ENCODE results near the gene SLC22A12. TPM values are rescaled to one million over a fixed set of nuclear protein-coding genes. Genes with fewer than 3 reads are reported as not detected.
A peak's percentile ranks its signal among the peaks of the same experiment; 100 is the strongest.

The SLC22A12 gene
- polyA plus RNA-seq, 1 donor, result 0.03 TPM

DNA sequence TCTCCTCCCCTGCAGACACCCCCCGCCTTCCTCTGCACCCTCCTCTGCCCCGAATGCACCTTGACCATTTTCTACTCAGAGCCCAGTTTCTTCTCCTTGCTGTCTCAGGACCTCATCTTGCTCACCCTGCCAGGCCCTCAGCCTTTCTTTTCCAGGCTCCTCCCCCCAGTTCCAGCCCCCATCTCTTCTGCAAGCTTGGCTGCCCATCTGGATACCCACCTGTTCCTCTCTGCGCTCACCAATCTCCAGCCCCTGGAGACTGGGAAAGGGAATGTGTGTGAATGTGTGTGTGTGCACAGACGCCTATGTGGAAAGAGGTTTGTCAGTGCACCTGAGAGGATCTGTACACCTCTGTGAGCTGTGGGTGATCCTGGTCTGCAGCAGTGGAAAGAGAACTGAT, 36.4 kb downstream of the SLC22A12 start:
- H3K4me3 ChIP-seq (ENCODE audit: low read length), result no peak overlapping the region
- peaks cover 3% of the 10 kb centered on the region for H3K27me3 ChIP-seq (ENCODE audit: control insufficient read depth, insufficient read depth, low read length)
- H3K27ac ChIP-seq (ENCODE audit: low read length), result no peak overlapping the region
- WGBS (ENCODE audit: insufficient coverage, low lambda C conversion rate), result no CpG with 5 or more reads among the region's 4 CpGs
- no peak for DNase-seq
- peaks cover under 1% of the 10 kb centered on the region for H3K4me1 ChIP-seq (ENCODE audit: control insufficient read depth, insufficient read depth, low read length)
- peaks cover 3% of the 10 kb centered on the region for H3K9me3 ChIP-seq (ENCODE audit: control insufficient read depth, low read depth, low read length)
- H3K36me3 ChIP-seq (ENCODE audit: control insufficient read depth, insufficient read depth, low read length), result no peaks in the 10 kb centered on the region

DNA sequence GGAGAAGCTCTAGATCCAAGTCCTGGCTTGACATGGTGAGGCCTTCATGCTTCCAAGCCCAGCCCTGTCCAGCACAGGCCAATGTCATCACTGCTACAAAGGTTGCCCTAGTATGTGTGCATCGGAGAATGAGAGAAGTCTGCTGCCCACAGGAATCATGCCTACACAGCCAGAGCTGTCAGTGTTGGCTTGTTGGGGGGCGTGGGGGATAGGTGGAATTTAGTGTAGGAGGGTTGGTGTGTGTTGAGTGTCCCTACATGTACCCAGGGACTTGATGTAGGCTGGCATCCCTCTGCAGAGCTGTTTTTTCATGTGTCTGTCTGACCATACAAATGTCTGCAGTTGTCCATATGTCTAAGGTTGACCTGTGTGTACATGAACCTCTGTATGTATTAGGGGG, 37.6 kb downstream of the SLC22A12 start:
- Histone ChIP-seq H3K27me3 (ENCODE audit: control insufficient read depth, insufficient read depth, low read length) (peaks cover 3% of the 10 kb centered on the region), H3K36me3 (ENCODE audit: control insufficient read depth, insufficient read depth, low read length) (no peaks in the 10 kb centered on the region), H3K27ac (ENCODE audit: low read length) (no peak overlapping the region), H3K4me3 (ENCODE audit: low read length) (no peak overlapping the region), H3K9me3 (ENCODE audit: control insufficient read depth, low read depth, low read length) (peaks cover 3% of the 10 kb centered on the region), H3K4me1 (ENCODE audit: control insufficient read depth, insufficient read depth, low read length) (no peaks in the 10 kb centered on the region)
- DNase-seq, result no peak
- no CpG with 5 or more reads among the region's 2 CpGs for WGBS (ENCODE audit: insufficient coverage, low lambda C conversion rate)

DNA sequence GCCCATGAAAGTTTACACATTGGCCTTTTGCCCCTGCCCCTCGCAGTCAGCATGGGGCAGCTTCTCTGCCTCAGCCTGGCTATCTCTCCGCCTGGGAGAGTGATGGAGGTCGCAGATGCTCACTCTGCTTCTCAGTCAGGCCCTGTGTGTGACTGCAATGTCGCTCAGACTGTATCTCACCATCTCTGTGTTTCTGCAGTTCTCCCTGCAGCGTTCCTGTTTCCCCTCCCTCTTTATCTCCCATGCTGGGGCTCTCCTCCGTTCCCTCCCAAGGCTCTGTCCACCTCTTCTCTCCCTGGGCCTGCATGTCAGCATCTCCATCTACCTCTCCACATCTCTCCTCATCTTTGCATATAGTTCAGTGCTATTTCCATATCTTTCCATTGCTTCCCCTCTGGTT, 38.1 kb downstream of the SLC22A12 start:
- peaks cover 4% of the 10 kb centered on the region for H3K4me1 ChIP-seq (ENCODE audit: control insufficient read depth, insufficient read depth, low read length)
- no peak overlapping the region for H3K27ac ChIP-seq (ENCODE audit: low read length)
- H3K27me3 ChIP-seq (ENCODE audit: control insufficient read depth, insufficient read depth, low read length), result peaks cover 3% of the 10 kb centered on the region
- H3K36me3 ChIP-seq (ENCODE audit: control insufficient read depth, insufficient read depth, low read length), result no peaks in the 10 kb centered on the region
- WGBS (ENCODE audit: insufficient coverage, low lambda C conversion rate), result 56% methylated on average over 1 of the region's 6 CpGs
- DNase-seq, result no peak
- H3K9me3 ChIP-seq (ENCODE audit: control insufficient read depth, low read depth, low read length), result peaks cover 3% of the 10 kb centered on the region
- no peak overlapping the region for H3K4me3 ChIP-seq (ENCODE audit: low read length)

DNA sequence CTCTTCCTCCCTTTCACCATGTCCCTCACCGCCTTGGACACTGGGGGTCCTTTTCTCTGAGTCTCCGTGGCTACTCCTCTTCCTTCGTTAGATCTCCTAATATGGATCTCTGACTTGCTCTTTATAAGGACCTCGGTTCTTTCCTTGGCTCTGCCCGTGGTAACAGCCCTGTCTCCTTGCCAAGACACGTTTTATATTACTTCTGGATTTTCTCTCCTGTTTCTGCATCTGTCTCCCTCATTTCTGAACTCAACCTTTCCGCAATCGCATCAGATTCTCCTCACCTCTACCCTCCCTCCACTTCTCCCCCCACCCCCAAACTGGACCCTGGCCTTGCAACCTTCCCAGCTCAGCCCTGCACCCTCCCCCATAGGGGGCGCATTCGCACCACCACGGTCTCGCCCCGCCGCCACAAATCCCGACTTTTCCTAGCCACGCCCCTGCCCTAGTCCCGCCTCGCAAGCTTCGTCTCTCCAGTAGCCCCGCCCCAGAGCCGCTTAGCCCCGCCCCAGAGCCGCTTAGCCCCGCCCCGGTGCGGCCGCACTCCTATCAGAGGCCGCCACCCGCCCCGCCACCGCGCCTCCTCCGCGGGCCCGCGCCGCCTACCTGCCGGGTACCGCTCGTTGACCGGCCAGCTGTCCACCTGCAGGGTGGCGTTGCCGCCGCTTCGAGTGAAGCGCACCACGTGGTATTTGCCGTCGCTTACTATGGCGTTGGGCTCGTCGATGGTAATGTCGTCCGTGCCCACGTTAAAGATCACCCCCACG, 39.0 kb downstream of the SLC22A12 start:
- Histone ChIP-seq H3K9me3 (ENCODE audit: control insufficient read depth, low read depth, low read length) (peaks cover 3% of the 10 kb centered on the region), H3K4me1 (ENCODE audit: control insufficient read depth, insufficient read depth, low read length) (peaks cover 13% of the 10 kb centered on the region), H3K27me3 (ENCODE audit: control insufficient read depth, insufficient read depth, low read length) (peaks cover 3% of the 10 kb centered on the region), H3K4me3 (ENCODE audit: low read length) (no peak overlapping the region), H3K36me3 (ENCODE audit: control insufficient read depth, insufficient read depth, low read length) (no peaks in the 10 kb centered on the region), H3K27ac (ENCODE audit: low read length) (no peak overlapping the region)
- 63% methylated on average over 5 of the region's 56 CpGs for WGBS (ENCODE audit: insufficient coverage, low lambda C conversion rate)
- DNase-seq, result peak in 1 of 2 donors; percentile 28

DNA sequence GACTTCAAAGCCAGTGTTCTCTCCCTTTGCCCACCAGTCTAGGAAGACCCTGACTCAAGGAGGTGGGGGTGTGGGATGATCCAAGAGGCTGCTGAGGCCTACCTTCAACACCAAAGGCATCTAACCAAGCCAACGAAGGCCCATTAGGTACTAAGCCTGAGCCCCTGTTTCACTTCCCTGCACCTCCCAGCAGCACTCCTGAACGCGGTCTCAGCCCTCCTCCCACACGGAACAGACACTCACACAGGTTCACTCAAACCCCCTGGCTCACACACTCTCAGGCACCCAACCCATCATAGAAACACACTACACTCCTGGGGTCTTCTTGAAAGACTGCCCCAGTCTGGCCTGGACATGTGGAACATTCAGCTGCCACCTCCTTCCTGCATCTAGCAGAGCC, 40.7 kb downstream of the SLC22A12 start:
- H3K27ac ChIP-seq (ENCODE audit: low read length), result no peak overlapping the region
- peaks cover 18% of the 10 kb centered on the region for H3K4me1 ChIP-seq (ENCODE audit: control insufficient read depth, insufficient read depth, low read length)
- no CpG with 5 or more reads among the region's 4 CpGs for WGBS (ENCODE audit: insufficient coverage, low lambda C conversion rate)

DNA sequence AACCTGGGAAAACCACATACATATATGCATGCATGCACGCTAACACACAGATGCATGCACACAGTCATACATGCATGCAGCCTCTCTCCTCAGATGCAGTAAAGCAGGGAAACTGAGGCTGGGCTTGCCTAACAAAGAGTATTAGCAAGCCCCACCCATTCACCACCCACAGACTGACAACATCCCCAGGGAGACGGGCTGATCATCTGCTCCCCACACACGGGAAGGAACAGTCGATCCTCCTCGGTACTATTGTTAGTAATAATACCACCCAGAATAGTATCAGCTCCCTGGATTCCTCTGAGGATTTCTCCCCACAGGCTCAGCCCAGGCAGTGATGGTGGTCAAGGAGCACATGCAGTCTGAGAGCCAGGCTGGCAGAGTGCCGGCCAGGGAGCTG, 41.2 kb downstream of the SLC22A12 start:
- no peak overlapping the region for H3K27ac ChIP-seq (ENCODE audit: low read length)
- no peak overlapping the region for H3K4me3 ChIP-seq (ENCODE audit: low read length)
- H3K27me3 ChIP-seq (ENCODE audit: control insufficient read depth, insufficient read depth, low read length), result peaks cover 3% of the 10 kb centered on the region
- peaks cover 3% of the 10 kb centered on the region for H3K9me3 ChIP-seq (ENCODE audit: control insufficient read depth, low read depth, low read length)
- DNase-seq, result no peak
- peaks cover 23% of the 10 kb centered on the region for H3K4me1 ChIP-seq (ENCODE audit: control insufficient read depth, insufficient read depth, low read length)
- H3K36me3 ChIP-seq (ENCODE audit: control insufficient read depth, insufficient read depth, low read length), result no peaks in the 10 kb centered on the region
- WGBS (ENCODE audit: insufficient coverage, low lambda C conversion rate), result no CpG with 5 or more reads among the region's 6 CpGs

More for the DNA sequence above, 40.7 kb downstream of the SLC22A12 start:
- H3K9me3 ChIP-seq (ENCODE audit: control insufficient read depth, low read depth, low read length), result peaks cover 3% of the 10 kb centered on the region
- H3K27me3 ChIP-seq (ENCODE audit: control insufficient read depth, insufficient read depth, low read length), result peaks cover 3% of the 10 kb centered on the region
- H3K4me3 ChIP-seq (ENCODE audit: low read length), result no peak overlapping the region
- no peaks in the 10 kb centered on the region for H3K36me3 ChIP-seq (ENCODE audit: control insufficient read depth, insufficient read depth, low read length)
- DNase-seq, result no peak

DNA sequence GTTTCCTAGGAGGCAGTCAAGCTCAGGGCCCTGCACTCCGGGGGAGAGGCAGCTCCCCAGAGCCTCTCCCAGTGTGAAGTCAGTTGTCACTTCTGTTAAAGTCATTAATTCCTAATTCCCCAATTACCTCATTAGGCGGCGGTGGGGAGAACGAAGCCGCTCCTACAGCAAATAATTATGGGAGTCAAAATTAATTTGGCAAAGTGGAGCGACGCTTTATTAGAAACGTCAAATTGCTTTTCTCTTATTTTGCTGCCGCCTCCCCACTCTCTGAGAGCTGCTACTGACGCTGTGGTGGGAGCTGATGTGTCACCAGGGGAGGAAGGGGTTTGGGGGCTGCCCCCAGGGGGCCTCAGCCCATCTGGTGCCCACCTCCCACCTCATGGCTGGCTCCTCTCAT, 41.6 kb downstream of the SLC22A12 start:
- H3K27me3 ChIP-seq (ENCODE audit: control insufficient read depth, insufficient read depth, low read length), result peaks cover 3% of the 10 kb centered on the region
- 100% methylated on average over 4 of the region's 10 CpGs for WGBS (ENCODE audit: insufficient coverage, low lambda C conversion rate)

DNA sequence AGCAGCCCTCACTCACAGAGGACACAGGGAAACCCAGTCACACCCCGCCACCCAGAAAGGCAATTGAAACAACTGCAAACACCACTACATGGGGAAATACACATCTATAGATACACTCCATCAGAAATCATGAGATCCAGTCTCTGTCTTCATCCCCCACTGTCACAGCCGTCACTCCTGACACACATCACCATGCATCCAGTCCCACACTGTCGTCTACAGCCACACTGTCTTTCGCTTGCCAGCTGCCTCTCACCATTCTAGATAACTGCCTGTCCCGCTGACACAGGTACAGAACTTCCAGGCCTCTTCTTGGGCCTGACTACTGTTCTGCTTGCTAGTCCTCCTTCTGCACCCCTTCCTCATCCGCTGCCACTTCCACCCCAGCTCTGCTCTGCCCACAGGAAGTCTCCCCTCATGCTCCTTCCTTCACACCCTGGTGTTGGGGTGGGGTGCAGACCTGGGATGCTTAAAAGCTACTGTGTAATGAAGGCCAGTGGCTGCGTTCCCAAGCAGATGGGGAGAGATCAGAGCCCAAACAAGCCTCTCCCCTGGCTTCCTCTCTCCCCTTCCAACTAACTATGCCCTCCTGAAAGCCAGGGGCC, 42.6 kb downstream of the SLC22A12 start:
- H3K27me3 ChIP-seq (ENCODE audit: control insufficient read depth, insufficient read depth, low read length), result peaks cover 3% of the 10 kb centered on the region
- WGBS (ENCODE audit: insufficient coverage, low lambda C conversion rate), result 100% methylated on average over 1 of the region's 7 CpGs
- no peak overlapping the region for H3K27ac ChIP-seq (ENCODE audit: low read length)
- no peak for DNase-seq
- H3K36me3 ChIP-seq (ENCODE audit: control insufficient read depth, insufficient read depth, low read length), result no peaks in the 10 kb centered on the region
- peaks cover 7% of the 10 kb centered on the region for H3K9me3 ChIP-seq (ENCODE audit: control insufficient read depth, low read depth, low read length)
- no peak overlapping the region for H3K4me3 ChIP-seq (ENCODE audit: low read length)
- peaks cover 34% of the 10 kb centered on the region for H3K4me1 ChIP-seq (ENCODE audit: control insufficient read depth, insufficient read depth, low read length)

More for the DNA sequence above, 41.6 kb downstream of the SLC22A12 start:
- no peak overlapping the region for H3K27ac ChIP-seq (ENCODE audit: low read length)
- H3K9me3 ChIP-seq (ENCODE audit: control insufficient read depth, low read depth, low read length), result peaks cover 3% of the 10 kb centered on the region
- no peaks in the 10 kb centered on the region for H3K36me3 ChIP-seq (ENCODE audit: control insufficient read depth, insufficient read depth, low read length)
- H3K4me1 ChIP-seq (ENCODE audit: control insufficient read depth, insufficient read depth, low read length), result peaks cover 27% of the 10 kb centered on the region
- no peak overlapping the region for H3K4me3 ChIP-seq (ENCODE audit: low read length)
- no peak for DNase-seq

DNA sequence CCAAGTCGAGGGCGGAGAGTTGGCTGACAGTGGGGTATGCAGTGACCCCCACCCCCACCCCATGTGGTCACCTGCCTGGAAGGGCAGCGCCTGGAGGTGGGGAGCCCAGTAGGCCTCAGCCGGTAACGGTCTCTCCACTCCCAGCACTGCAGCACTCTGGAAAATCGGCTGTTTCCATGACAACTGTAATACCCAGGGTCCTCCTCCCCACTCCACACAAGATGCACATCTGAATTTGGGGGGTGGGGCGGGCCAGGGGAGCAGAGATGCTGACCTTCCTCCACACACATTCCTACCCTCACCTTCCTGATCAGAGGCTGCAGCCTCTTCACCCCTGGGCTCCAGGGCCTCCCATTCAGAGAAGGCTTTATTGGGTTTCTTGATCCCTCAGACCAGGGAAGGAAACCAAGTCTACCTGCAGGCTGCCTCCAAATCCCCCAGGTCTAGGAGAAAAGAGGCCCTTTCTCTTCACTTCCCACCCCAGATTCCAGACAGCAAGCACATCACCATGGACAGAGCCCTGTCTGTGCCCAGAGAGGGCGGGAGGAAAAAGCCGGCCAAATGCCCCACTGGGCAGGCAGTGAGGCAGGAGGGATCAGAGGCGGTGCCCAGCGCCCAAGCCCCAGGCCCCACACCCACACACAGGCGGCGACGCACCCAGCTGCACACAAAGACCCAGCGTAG, 46.5 kb downstream of the SLC22A12 start:
- H3K9me3 ChIP-seq (ENCODE audit: control insufficient read depth, low read depth, low read length), result peaks cover 4% of the 10 kb centered on the region
- H3K4me1 ChIP-seq (ENCODE audit: control insufficient read depth, insufficient read depth, low read length), result peaks cover 34% of the 10 kb centered on the region
- no CpG with 5 or more reads among the region's 15 CpGs for WGBS (ENCODE audit: insufficient coverage, low lambda C conversion rate)
- H3K4me3 ChIP-seq (ENCODE audit: low read length), result peak overlapping the region; percentile 26
- no peak for DNase-seq
- peaks cover 25% of the 10 kb centered on the region for H3K27me3 ChIP-seq (ENCODE audit: control insufficient read depth, insufficient read depth, low read length)
- H3K27ac ChIP-seq (ENCODE audit: low read length), result peak overlapping the region; percentile 31
- no peaks in the 10 kb centered on the region for H3K36me3 ChIP-seq (ENCODE audit: control insufficient read depth, insufficient read depth, low read length)

DNA sequence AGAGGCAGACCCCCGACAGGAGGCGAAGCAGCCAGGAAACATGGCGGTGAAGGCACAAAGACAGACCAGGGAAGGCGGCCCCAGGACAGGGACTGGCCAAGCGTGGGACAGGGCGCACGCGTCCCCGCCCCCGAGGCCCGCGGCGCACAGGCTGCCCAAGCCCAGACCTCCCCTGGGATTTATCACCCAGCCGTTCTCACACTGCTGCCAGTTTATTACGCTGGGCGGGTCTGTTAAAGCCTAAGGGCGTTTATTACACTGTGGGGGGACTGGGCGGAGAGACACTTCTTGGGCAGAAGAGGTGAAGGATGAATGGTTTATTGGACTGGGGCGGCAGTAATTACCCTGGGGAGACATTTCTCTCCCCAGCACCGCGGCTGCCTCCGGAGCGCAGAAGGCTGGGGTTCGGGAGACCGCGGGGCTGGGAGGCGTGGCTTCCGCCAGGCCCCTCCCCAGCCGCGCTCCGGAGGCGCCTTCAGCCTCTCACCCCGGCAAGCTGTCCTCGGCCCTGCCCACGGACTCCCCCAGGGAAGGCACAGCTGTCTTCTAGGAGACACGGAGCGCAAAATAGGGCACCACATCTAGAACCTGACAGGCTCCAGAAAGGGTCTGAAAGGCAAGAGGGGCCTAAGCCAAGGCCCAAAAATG, 47.1 kb downstream of the SLC22A12 start:
- Histone ChIP-seq H3K27me3 (ENCODE audit: control insufficient read depth, insufficient read depth, low read length) (peaks cover 30% of the 10 kb centered on the region), H3K4me3 (ENCODE audit: low read length) (peak overlapping the region; percentile 26), H3K9me3 (ENCODE audit: control insufficient read depth, low read depth, low read length) (peaks cover 4% of the 10 kb centered on the region), H3K36me3 (ENCODE audit: control insufficient read depth, insufficient read depth, low read length) (no peaks in the 10 kb centered on the region), H3K27ac (ENCODE audit: low read length) (peak overlapping the region; percentile 31), H3K4me1 (ENCODE audit: control insufficient read depth, insufficient read depth, low read length) (peaks cover 34% of the 10 kb centered on the region)
- peak; percentile 61 to 88 for DNase-seq
- no CpG with 5 or more reads among the region's 37 CpGs for WGBS (ENCODE audit: insufficient coverage, low lambda C conversion rate)
